Measurements from ENCODE around the gene XPO5. TPM values are rescaled to one million over a fixed set of nuclear protein-coding genes. Genes with fewer than 3 reads are reported as not detected.

XPO5 gene
- total RNA-seq, 1 experiment from 2014 or later = 77.4 TPM

DNA sequence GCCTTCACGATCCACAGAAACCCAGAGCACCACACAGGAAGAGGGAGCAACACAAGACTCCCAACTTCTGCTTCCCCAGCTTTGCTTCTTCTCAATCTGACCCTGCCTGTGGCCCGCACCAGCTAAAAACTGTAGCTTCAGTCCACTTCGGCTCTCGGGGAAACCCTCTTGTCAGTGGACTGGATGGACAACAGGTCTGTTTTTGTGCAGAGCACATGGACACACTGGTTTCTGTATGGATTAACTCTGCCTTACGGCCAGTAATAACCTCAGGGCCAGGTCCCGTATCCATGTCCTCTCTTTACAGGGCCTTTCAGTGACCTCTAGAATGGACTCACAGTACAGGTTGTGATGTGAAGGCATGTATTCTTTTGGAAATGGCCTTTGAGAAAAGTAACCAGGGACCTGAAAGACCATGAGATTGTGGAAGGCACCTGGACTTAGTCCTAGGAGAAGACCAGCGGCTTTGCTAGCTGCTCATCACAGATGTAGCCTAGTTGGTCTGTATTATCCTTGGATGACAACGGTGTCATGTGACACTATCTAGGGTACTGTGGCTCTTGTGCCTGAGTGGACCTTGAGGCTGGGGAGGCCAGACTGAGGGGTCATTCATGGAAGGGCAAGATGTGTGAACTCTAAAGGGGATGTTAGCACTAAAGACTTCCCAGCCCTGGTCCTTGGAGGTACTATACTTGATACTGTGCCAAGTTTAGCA is 53.1 kb downstream of the XPO5 start:
- peaks cover 65 to 90% of the 10 kb centered on the region in 2 experiments for H3K36me3 ChIP-seq (ENCODE audit: control insufficient read depth in 1 of 2, insufficient read depth in 2 of 2, low read length in 2 of 2)
- BruUV-seq (replicated peaks) = TSS peak; percentile 13
- 0 out of 2 replicates have a peak, but pooled peaks cover 3% of the 10 kb centered on the region for H4K20me1 ChIP-seq (ENCODE audit: insufficient read depth)
- no peak overlapping the region for H3K4me2 ChIP-seq (ENCODE audit: low read length)
- intact Hi-C loops (cut with micrococcal nuclease) = no loop called here
- no peak overlapping the region for H2AFZ ChIP-seq (ENCODE audit: low read depth, low read length, poor library complexity, severe bottlenecking)
- H3K9me2 ChIP-seq (ENCODE audit: insufficient read depth) = no peaks in the 10 kb centered on the region
- POLR2A ChIA-PET = no interaction called here
- H3K4me3 ChIP-seq (replicated peaks in 1 of 2; ENCODE audit: low read depth in 1 of 2, low read length in 2 of 2) = no peak overlapping the region
- no peaks in the 10 kb centered on the region for H3K27me3 ChIP-seq (ENCODE audit: insufficient read depth, low read length)
- peaks cover 42% of the 10 kb centered on the region for H3K79me2 ChIP-seq (ENCODE audit: insufficient read depth, low read length)
- RAD21 ChIA-PET (ENCODE audit: low non-redundant PET in 1 of 2, low total read pairs in 2 of 2, uncharacterized antibody in 2 of 2, unreplicated experiment in 2 of 2) = no interaction called here
- H3K9ac ChIP-seq (ENCODE audit: low read length) = no peak overlapping the region
- no peak for DNase-seq (ENCODE audit: low read depth, low spot score)
- no peaks in the 10 kb centered on the region for H3K9me3 ChIP-seq (ENCODE audit: control insufficient read depth in 1 of 2, insufficient read depth in 1 of 2, low read depth in 1 of 2, low read length in 2 of 2)
- TF ChIP-seq SIN3A (IDR thresholded peaks at IDR 0.05; ENCODE audit: low read depth) (no peak), POLR2A (IDR thresholded peaks at IDR 0.05; ENCODE audit: borderline replicate concordance, extremely low read depth, insufficient read depth, insufficient read length) (no peak), RAD21 (IDR thresholded peaks at IDR 0.05; ENCODE audit: low read depth) (no peak), EZH2phosphoT487 (IDR thresholded peaks at IDR 0.05; ENCODE audit: borderline replicate concordance) (no peak), ZNF274 (IDR thresholded peaks at IDR 0.05; ENCODE audit: low read depth, low read length) (no peak), FOSL1 (IDR thresholded peaks at IDR 0.05; ENCODE audit: low read depth) (no peak), POLR2AphosphoS5 (IDR thresholded peaks at IDR 0.05; ENCODE audit: low read depth, low read length) (no peak), TCF7L2 (IDR thresholded peaks at IDR 0.05; ENCODE audit: borderline replicate concordance, extremely low read depth, insufficient read depth, insufficient read length) (no peak), ELF1 (IDR thresholded peaks at IDR 0.05; ENCODE audit: borderline replicate concordance, low read depth) (no peak), CBX3 (IDR thresholded peaks at IDR 0.05; ENCODE audit: low read depth) (no peak), SRF (IDR thresholded peaks at IDR 0.05; ENCODE audit: low read depth) (no peak), JUND (IDR thresholded peaks at IDR 0.05) (no peak), EZH2 (IDR thresholded peaks at IDR 0.05) (no peak), ZFX (IDR thresholded peaks at IDR 0.05) (no peak), YY1 (IDR thresholded peaks at IDR 0.05; ENCODE audit: extremely low read depth, insufficient replicate concordance, low read depth, low read length) (no peak)
- TF ChIP-seq, protein P1, sequence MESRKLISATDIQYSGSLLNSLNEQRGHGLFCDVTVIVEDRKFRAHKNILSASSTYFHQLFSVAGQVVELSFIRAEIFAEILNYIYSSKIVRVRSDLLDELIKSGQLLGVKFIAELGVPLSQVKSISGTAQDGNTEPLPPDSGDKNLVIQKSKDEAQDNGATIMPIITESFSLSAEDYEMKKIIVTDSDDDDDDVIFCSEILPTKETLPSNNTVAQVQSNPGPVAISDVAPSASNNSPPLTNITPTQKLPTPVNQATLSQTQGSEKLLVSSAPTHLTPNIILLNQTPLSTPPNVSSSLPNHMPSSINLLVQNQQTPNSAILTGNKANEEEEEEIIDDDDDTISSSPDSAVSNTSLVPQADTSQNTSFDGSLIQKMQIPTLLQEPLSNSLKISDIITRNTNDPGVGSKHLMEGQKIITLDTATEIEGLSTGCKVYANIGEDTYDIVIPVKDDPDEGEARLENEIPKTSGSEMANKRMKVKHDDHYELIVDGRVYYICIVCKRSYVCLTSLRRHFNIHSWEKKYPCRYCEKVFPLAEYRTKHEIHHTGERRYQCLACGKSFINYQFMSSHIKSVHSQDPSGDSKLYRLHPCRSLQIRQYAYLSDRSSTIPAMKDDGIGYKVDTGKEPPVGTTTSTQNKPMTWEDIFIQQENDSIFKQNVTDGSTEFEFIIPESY (IDR thresholded peaks at IDR 0.05; ENCODE audit: extremely low read depth, insufficient replicate concordance, low read length) = no peak
- TF ChIP-seq, protein P2, sequence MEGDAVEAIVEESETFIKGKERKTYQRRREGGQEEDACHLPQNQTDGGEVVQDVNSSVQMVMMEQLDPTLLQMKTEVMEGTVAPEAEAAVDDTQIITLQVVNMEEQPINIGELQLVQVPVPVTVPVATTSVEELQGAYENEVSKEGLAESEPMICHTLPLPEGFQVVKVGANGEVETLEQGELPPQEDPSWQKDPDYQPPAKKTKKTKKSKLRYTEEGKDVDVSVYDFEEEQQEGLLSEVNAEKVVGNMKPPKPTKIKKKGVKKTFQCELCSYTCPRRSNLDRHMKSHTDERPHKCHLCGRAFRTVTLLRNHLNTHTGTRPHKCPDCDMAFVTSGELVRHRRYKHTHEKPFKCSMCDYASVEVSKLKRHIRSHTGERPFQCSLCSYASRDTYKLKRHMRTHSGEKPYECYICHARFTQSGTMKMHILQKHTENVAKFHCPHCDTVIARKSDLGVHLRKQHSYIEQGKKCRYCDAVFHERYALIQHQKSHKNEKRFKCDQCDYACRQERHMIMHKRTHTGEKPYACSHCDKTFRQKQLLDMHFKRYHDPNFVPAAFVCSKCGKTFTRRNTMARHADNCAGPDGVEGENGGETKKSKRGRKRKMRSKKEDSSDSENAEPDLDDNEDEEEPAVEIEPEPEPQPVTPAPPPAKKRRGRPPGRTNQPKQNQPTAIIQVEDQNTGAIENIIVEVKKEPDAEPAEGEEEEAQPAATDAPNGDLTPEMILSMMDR (IDR thresholded peaks at IDR 0.05 in 2 of 3, conservative IDR thresholded peaks at IDR 0.05 in 1 of 3; ENCODE audit: borderline replicate concordance in 1 of 3, insufficient read depth in 1 of 3, low read depth in 2 of 3, low read length in 2 of 3) = no peak
- peak; percentile 18; the same call in 1 of the 2 replicates for ATAC-seq
- CTCF ChIA-PET = no interaction called here
- H3K4me1 ChIP-seq (ENCODE audit: control insufficient read depth in 1 of 2, insufficient read depth in 2 of 2, low read length in 2 of 2) = peaks cover 6 to 9% of the 10 kb centered on the region in 2 experiments; a peak in 3 of 4 replicates
- H3K27ac ChIP-seq (ENCODE audit: low read depth, low read length) = no peak overlapping the region

Measured in HCT116 (cell line).